ENCODE results near the gene SSH3.

SSH3 gene

DNA sequence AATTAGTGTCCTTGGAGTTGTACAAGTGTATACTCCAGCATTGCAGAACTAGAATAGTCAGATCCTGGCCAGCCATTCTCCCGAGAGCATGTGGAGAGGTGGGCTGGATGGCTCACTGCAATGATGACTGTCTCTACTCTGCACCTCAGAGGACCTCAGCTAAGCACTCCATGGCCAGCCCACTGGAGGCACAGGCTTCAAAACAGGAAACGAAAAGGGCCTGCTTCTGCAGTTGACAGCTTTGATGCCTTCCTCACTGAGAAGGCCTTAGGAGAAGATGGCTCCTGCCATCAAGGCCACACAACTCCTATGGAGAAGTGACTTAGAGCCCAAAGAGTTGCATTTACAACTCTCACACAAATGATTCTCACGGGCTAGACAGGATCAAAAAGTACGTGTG, 40.9 kb downstream of the SSH3 start:
- peak; percentile 25 for DNase-seq (ENCODE audit: low spot score)
- TF ChIP-seq, protein P1, sequence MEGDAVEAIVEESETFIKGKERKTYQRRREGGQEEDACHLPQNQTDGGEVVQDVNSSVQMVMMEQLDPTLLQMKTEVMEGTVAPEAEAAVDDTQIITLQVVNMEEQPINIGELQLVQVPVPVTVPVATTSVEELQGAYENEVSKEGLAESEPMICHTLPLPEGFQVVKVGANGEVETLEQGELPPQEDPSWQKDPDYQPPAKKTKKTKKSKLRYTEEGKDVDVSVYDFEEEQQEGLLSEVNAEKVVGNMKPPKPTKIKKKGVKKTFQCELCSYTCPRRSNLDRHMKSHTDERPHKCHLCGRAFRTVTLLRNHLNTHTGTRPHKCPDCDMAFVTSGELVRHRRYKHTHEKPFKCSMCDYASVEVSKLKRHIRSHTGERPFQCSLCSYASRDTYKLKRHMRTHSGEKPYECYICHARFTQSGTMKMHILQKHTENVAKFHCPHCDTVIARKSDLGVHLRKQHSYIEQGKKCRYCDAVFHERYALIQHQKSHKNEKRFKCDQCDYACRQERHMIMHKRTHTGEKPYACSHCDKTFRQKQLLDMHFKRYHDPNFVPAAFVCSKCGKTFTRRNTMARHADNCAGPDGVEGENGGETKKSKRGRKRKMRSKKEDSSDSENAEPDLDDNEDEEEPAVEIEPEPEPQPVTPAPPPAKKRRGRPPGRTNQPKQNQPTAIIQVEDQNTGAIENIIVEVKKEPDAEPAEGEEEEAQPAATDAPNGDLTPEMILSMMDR (IDR thresholded peaks at IDR 0.05; ENCODE audit: extremely low read depth, missing control alignments) = no peak

DNA sequence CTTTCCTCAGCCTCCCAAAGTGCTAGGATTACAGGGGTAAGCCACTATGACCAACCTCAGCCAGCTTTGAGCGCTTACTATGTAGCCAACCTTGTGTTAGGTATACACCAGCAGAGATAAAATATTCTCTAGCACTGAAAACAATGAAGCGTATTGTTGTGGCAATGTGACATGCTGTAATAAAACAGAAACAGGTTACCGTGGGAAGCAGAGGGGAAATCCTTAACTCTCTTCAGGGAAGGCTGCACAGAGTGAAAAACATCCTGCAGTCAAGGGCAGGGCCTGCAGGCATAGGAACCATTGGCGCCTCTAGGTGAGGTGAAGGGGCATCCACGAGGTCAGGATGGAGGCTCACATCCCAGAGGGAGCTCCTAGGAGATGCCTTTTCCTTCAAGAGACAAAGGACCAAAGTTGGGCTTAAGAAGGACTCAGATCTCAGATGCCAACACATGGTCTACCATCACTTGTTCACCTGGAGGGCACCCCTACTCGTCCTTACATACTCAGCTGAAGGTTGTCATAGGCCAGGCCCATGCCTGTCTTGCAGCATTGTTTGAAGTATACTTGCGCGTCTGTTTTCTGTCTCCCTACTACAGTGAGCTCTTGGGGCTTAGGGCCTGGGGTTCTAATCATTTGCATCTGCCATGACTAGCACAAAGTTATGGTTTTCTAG, 42.1 kb downstream of the SSH3 start:
- TF ChIP-seq, protein P1 (IDR thresholded peaks at IDR 0.05; ENCODE audit: extremely low read depth, missing control alignments) = no peak
- peak; percentile 30 for DNase-seq (ENCODE audit: low spot score)

- DNase-seq (ENCODE audit: low spot score) = peak; percentile 27
- TF ChIP-seq, protein P1 (IDR thresholded peaks at IDR 0.05; ENCODE audit: extremely low read depth, missing control alignments) = peak; percentile 54
Measured at GRCh38 chr11:67345920-67346819, 42.8 kb downstream of the SSH3 start.

DNA sequence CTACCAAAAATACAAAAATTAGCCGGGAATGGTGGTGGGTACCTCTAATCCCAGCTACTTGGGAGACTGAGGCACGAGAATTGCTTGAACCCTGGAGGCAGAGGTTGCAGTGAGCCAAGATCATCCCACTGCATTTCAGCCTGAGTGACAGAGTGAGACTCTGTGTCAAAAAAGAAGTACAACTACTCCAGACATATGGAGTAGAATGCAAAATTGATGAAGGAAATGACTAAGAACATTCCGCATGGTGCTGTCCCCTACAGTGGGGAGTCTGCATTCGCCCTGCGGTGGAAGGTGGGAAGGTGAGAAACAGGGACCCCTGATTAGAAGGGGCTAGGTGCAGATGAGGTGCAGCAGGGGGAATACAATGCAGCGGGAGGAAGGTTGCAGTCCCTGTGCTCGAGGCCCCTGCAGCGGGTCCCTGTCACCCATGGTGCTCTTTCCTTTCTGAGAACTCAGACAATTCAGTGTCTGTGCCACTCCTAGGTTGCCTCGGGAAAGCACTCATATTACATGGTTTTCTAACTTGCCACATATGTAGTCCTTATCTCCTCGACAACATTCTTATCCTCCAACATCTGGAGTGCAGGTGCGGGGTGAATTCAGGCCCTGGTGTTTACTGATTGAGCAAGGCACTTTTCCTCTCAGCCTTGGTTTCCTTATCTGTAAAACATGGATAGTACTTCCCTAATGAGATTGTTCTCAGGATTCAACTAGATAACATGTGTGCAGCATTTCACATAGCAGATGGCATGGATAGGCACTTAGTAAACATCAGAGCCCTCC, 44.8 kb downstream of the SSH3 start:
- DNase-seq (ENCODE audit: low spot score) = no peak
- TF ChIP-seq, protein P1 (IDR thresholded peaks at IDR 0.05; ENCODE audit: extremely low read depth, missing control alignments) = no peak

GRCh38 chr11:67349036-67349435, 45.7 kb downstream of the SSH3 start:
- TF ChIP-seq, protein P1 (IDR thresholded peaks at IDR 0.05; ENCODE audit: extremely low read depth, missing control alignments) = no peak
- no peak for DNase-seq (ENCODE audit: low spot score)

GRCh38 chr11:67349457-67349856, 46.1 kb downstream of the SSH3 start:
- TF ChIP-seq, protein P1 (IDR thresholded peaks at IDR 0.05; ENCODE audit: extremely low read depth, missing control alignments) = no peak
- no peak for DNase-seq (ENCODE audit: low spot score)
